Adrenal gland (tissue), 12 donors: ENCODE data around the gene ASTN1. TPM values are rescaled to one million over a fixed set of nuclear protein-coding genes. Genes with fewer than 3 reads are reported as not detected.
A peak's percentile ranks its signal among the peaks of the same experiment; 100 is the strongest.

ENCODE experiments used
- DNase-seq, 7 donors: peaks; one replicate each; pipeline ENCODE4 v3.0.0-alpha.2; 2019 to 2020
- H3K27ac ChIP-seq, 5 donors: fragments of 200-600 bp; sonication (generic) in 4 of 5; 1 replicate in 3 of 5; 2 replicates in 2 of 5; pipeline versions ENCODE4 v1.5.1 to v1.8.0; 2016 to 2020; ENCODE audit warnings: mild to moderate bottlenecking in 1 of 5
- H3K27me3 ChIP-seq: fragments of 200-600 bp; 2 replicates; pipeline ENCODE4 v1.8.0; 2021
- H3K36me3 ChIP-seq, 2 donors: fragments of 200-600 bp; replicated peaks in 1 of 2; 1 replicate in 1 of 2; 2 replicates in 1 of 2; pipeline versions ENCODE4 v1.5.1 to v1.8.0; 2018 to 2022
- H3K4me1 ChIP-seq, 2 donors: fragments of 200-600 bp; replicated peaks in 1 of 2; 1 replicate in 1 of 2; 2 replicates in 1 of 2; pipeline versions ENCODE4 v1.5.1 to v1.8.0; 2018 to 2021
- H3K4me3 ChIP-seq, 4 donors: fragments of 200-600 bp; sonication (generic) in 3 of 4; one replicate each; pipeline ENCODE4 v1.5.1; 2016 to 2018
- H3K9me3 ChIP-seq, 3 donors: fragments of 200-600 bp; sonication (generic) in 1 of 3; replicated peaks in 1 of 3; 1 replicate in 2 of 3; 2 replicates in 1 of 3; pipeline versions ENCODE4 v1.5.1 to v1.8.0; 2016 to 2021
- POLR2A ChIP-seq, 2 donors: fragments of 450-650 bp; IDR thresholded peaks; one replicate each; pipeline ENCODE4 v1.6.1; 2017; ENCODE audit warnings: antibody characterized with exemption in 2 of 2, mild to moderate bottlenecking in 2 of 2, moderate library complexity in 1 of 2
- WGBS, 4 donors: extraction: QIAGEN DNeasy Blood & Tissue Kit in 2 of 4; methylation state at CpG; one replicate each; pipeline versions ENCODE4 v1.1.5 to v1.1.7; 2013 to 2017; 5-methylcytosine and 5-hydroxymethylcytosine counted together
- intact Hi-C, 2 donors: fragments of 100-400 bp; cut with DNase I; formaldehyde crosslinking; loops; one replicate each; pipeline versions ENCODE4 v1.14.1 to v1.15.0; 2022 to 2023
- polyA plus RNA-seq, 3 donors: library from polyadenylated mRNA; stranded (reverse); fragments of 200-250 nt in 2 of 3; fragments of 350-450 nt in 1 of 3; fragmentation: Illumina TruSeq in 1 of 3; extraction: RNeasy Lipid Tissue Mini Kit (QIAGEN cat#74804) in 1 of 3; gene quantifications; one replicate each; pipeline ENCODE4 v1.2.3, GENCODE V29; 2013 to 2014
- total RNA-seq, 9 donors: library from RNA; depleted of rRNA in 4 of 9; stranded (reverse); fragments of >200 nt in 4 of 9; fragments of 120-200 nt in 1 of 9; fragmentation: NEBNext Ultra II Directional in 1 of 9; extraction: Animal tissue kit (Norgen Biotek cat#: 25700) in 1 of 9; gene quantifications; one replicate each; pipeline versions ENCODE4 v1.1.0 to v1.2.4, GENCODE V29; 2013 to 2023
- TF ChIP-seq, protein P1 (sequence below), 6 experiments: fragments of 450-650 bp in 4 of 6; fragments of 200-600 bp in 2 of 6; sonication (generic) in 1 of 6; IDR thresholded peaks; 1 replicate in 5 of 6; 2 replicates in 1 of 6; pipeline versions ENCODE4 v1.5.1 to v1.8.0; 2016 to 2021; ENCODE audit warnings: antibody characterized with exemption in 6 of 6, mild to moderate bottlenecking in 2 of 6, moderate library complexity in 1 of 6
- donor health status: healthy with polysubstance abuse.
- donor health status: Bipolar disorder and iron deficiency.
- donor health status: DM: yes; HTN: yes; CAD: no.
- donor health status: DM: no; HTN: no; CAD: no.
- donor health status: DM: no; HTN: no; CAD: no.
- donor health status: DM: yes; HTN: yes; CAD: no.

Gene ASTN1
- total and polyA plus RNA-seq, 12 donors: 7.7 to 58.6 (median 40.7) TPM

DNA sequence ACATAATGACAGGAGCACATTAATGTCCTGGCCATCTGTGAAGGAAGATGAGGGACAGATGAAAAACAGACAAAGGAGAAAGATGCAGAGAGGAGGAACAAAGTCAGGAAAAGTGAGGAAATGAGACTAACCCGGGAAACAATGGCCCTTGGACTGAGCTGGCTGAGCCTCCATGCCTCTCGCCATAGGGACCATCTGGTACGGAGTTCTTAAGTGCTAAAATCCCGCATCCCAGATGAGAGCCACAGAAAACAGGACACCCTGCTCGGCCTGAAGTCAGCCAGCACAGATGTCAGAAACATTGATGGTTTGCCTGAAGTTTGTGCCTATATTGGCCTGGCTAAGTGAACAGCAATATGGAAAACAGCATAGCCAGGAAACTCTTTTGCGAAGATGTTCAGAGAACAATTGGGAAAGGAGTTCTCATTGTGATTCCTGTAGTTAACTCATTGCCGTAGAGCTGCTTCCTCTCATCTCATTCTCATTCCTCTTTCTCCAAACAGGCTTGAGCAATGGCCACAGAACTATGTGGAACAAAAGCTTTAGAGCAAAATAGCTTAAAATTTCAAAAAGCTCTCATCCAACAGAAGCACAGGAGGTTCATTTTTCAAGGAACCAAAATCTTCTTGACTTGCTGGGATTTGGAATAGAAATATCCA is 96.6 kb downstream of the ASTN1 start:
- Histone ChIP-seq H3K4me3 (no peak overlapping the region), H3K36me3 (no peaks in the 10 kb centered on the region), H3K27me3 (no peaks in the 10 kb centered on the region), H3K27ac (no peak overlapping the region), H3K9me3 (no peaks in the 10 kb centered on the region), H3K4me1 (peaks cover 0 to 4% of the 10 kb centered on the region in 2 donors)
- 82 to 93% (median 84%) methylated on average over 7 of the region's 7 CpGs for WGBS, 4 donors
- intact Hi-C loops: no loop called here
- TF ChIP-seq, protein P1, sequence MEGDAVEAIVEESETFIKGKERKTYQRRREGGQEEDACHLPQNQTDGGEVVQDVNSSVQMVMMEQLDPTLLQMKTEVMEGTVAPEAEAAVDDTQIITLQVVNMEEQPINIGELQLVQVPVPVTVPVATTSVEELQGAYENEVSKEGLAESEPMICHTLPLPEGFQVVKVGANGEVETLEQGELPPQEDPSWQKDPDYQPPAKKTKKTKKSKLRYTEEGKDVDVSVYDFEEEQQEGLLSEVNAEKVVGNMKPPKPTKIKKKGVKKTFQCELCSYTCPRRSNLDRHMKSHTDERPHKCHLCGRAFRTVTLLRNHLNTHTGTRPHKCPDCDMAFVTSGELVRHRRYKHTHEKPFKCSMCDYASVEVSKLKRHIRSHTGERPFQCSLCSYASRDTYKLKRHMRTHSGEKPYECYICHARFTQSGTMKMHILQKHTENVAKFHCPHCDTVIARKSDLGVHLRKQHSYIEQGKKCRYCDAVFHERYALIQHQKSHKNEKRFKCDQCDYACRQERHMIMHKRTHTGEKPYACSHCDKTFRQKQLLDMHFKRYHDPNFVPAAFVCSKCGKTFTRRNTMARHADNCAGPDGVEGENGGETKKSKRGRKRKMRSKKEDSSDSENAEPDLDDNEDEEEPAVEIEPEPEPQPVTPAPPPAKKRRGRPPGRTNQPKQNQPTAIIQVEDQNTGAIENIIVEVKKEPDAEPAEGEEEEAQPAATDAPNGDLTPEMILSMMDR (IDR thresholded peaks at IDR 0.05): no peak
- TF ChIP-seq POLR2A (IDR thresholded peaks at IDR 0.05): no peak
- DNase-seq: no peak

GRCh38 chr1:177065430-177065829 is 99.1 kb downstream of the ASTN1 start:
- DNase-seq: no peak
- Histone ChIP-seq H3K9me3 (no peaks in the 10 kb centered on the region), H3K4me3 (no peak overlapping the region), H3K27ac (no peak overlapping the region), H3K27me3 (no peaks in the 10 kb centered on the region), H3K36me3 (no peaks in the 10 kb centered on the region), H3K4me1 (no peaks in the 10 kb centered on the region)
- TF ChIP-seq, protein P1 (IDR thresholded peaks at IDR 0.05): no peak
- no peak for TF ChIP-seq POLR2A (IDR thresholded peaks at IDR 0.05)
- intact Hi-C loops: no loop called here
- 68 to 81% (median 77%) methylated on average over 2 of the region's 2 CpGs for WGBS, 4 donors

DNA sequence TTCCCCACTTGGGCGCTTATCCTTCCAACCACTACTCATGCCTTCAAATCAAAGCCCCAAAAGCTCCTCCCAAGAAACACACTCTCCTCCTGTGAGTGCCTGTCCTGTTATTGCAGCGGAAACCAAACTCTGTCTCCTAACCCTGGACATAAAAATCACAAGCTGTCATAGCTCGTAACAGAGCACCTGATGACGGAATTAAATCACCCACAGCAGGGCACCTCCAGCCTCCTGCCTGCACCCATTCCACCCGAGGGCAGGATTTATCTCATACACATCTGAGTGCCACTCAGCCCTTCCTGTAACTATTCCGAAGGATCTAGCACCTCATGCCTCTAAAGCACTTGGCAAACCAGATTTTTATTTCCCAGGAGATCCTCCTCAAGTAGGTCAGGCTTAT is 100.9 kb downstream of the ASTN1 start:
- intact Hi-C loops: no loop called here
- H3K36me3 ChIP-seq: no peaks in the 10 kb centered on the region
- 76 to 89% (median 78%) methylated on average over 6 of the region's 6 CpGs for WGBS, 4 donors
- no peaks in the 10 kb centered on the region for H3K27me3 ChIP-seq
- no peak for DNase-seq
- TF ChIP-seq POLR2A (IDR thresholded peaks at IDR 0.05): no peak
- TF ChIP-seq, protein P1 (IDR thresholded peaks at IDR 0.05): no peak
- H3K9me3 ChIP-seq: no peaks in the 10 kb centered on the region
- H3K4me1 ChIP-seq: no peaks in the 10 kb centered on the region
- no peak overlapping the region for H3K4me3 ChIP-seq
- peak overlapping the region in 1 of 5 donors; percentile 21 for H3K27ac ChIP-seq

GRCh38 chr1:177054542-177054941 is 110.0 kb downstream of the ASTN1 start:
- no peak for TF ChIP-seq POLR2A (IDR thresholded peaks at IDR 0.05)
- TF ChIP-seq, protein P1 (IDR thresholded peaks at IDR 0.05): no peak
- DNase-seq: no peak
- Histone ChIP-seq H3K27me3 (no peaks in the 10 kb centered on the region), H3K4me1 (peaks cover 3 to 4% of the 10 kb centered on the region in 2 donors), H3K36me3 (no peaks in the 10 kb centered on the region), H3K4me3 (no peak overlapping the region), H3K9me3 (no peaks in the 10 kb centered on the region), H3K27ac (no peak overlapping the region)
- intact Hi-C loops: no loop called here
